Keratinocyte (primary cell): ENCODE measurements around the gene PBOV1. TPM values are rescaled to one million over a fixed set of nuclear protein-coding genes. Genes with fewer than 3 reads are reported as not detected.

Source experiments
- DNase-seq: peaks from one replicate; pipeline ENCODE4 v3.0.0-alpha.2; 2011; ENCODE audit warnings: low read depth, missing footprints, low spot score
- FAIRE-seq: peaks from 2 replicates; lab custom pipeline; 2011; peaks lifted over from hg19 to GRCh38; lab: Jason Lieb, UNC
- H2AFZ ChIP-seq: 2 replicates; pipeline ENCODE4 v1.6.0; 2012; ENCODE audit warnings: low read length, control low read depth, inconsistent platforms; ENCODE audit not compliant: control insufficient read depth
- H3K27ac ChIP-seq: 2 replicates; pipeline ENCODE4 v1.5.1; 2011; ENCODE audit warnings: low read length; ENCODE audit not compliant: control insufficient read depth, insufficient read depth
- H3K27me3 ChIP-seq: 3 replicates; pipeline ENCODE4 v1.6.0; 2011; ENCODE audit warnings: low read length; ENCODE audit not compliant: control insufficient read depth, insufficient read depth; ENCODE audit errors: extremely low read depth
- H3K36me3 ChIP-seq, 2 experiments: 2 replicates in 1 of 2; 3 replicates in 1 of 2; pipeline ENCODE4 v1.5.1; 2011; ENCODE audit warnings: low read length in 2 of 2, mild to moderate bottlenecking in 1 of 2; ENCODE audit not compliant: control insufficient read depth in 2 of 2, insufficient read depth in 2 of 2; ENCODE audit errors: extremely low read depth in 1 of 2
- H3K4me1 ChIP-seq: 3 replicates; pipeline ENCODE4 v1.5.1; 2011; ENCODE audit warnings: low read length; ENCODE audit not compliant: control insufficient read depth, insufficient read depth; ENCODE audit errors: extremely low read depth
- H3K4me2 ChIP-seq: 3 replicates; pipeline ENCODE4 v1.6.0; 2011; ENCODE audit warnings: low read depth, low read length; ENCODE audit not compliant: control insufficient read depth, insufficient read depth; ENCODE audit errors: extremely low read depth
- H3K4me3 ChIP-seq, 3 experiments: fragments of 200-600 bp in 1 of 3; sonication (generic) in 1 of 3; 2 replicates in 2 of 3; 3 replicates in 1 of 3; pipeline ENCODE4 v1.5.1; 2011 to 2016; ENCODE audit warnings: low read length in 3 of 3, mild to moderate bottlenecking in 3 of 3, control low read depth in 2 of 3, inconsistent platforms in 1 of 3, low read depth in 1 of 3, mixed read lengths in 1 of 3, mixed run types in 1 of 3, moderate library complexity in 1 of 3; ENCODE audit not compliant: control insufficient read depth in 2 of 3, insufficient read depth in 2 of 3; ENCODE audit errors: extremely low read depth in 1 of 3
- H3K79me2 ChIP-seq: 2 replicates; pipeline ENCODE4 v1.6.0; 2012; ENCODE audit warnings: low read length; ENCODE audit not compliant: control insufficient read depth, insufficient read depth
- H3K9ac ChIP-seq: 3 replicates; pipeline ENCODE4 v1.6.0; 2011; ENCODE audit warnings: low read length; ENCODE audit not compliant: control insufficient read depth, insufficient read depth; ENCODE audit errors: extremely low read depth
- H3K9me1 ChIP-seq: 3 replicates; pipeline ENCODE4 v1.6.0; 2011; ENCODE audit warnings: low read length; ENCODE audit not compliant: control insufficient read depth, insufficient read depth; ENCODE audit errors: extremely low read depth
- H3K9me3 ChIP-seq: 2 replicates; pipeline ENCODE4 v1.5.1; 2012; ENCODE audit warnings: low read depth, low read length; ENCODE audit not compliant: control insufficient read depth
- H4K20me1 ChIP-seq: 3 replicates; pipeline ENCODE4 v1.6.0; 2011; ENCODE audit warnings: low read length; ENCODE audit not compliant: control insufficient read depth, insufficient read depth; ENCODE audit errors: extremely low read depth
- EZH2 ChIP-seq: IDR thresholded peaks from one replicate; pipeline ENCODE4 v1.6.1; 2012; ENCODE audit warnings: inconsistent platforms, mild to moderate bottlenecking, low read length, moderate library complexity
- dilution Hi-C: fragments of 300-500 bp; cut with MboI; formaldehyde crosslinking; loops from one replicate; pipeline ENCODE4 v1.7.0; 2020; ENCODE audit warnings: low sequenced_read_pairs; ENCODE audit not compliant: extremely low pct_ligation_motif_present
- polyA plus RNA-seq, 5 experiments: library from polyadenylated mRNA; depleted of rRNA in 3 of 5; stranded (reverse) in 3 of 5; stranded (forward) in 1 of 5; unstranded in 1 of 5; fragments of >200 nt; gene quantifications; 1 replicate in 1 of 5; 2 replicates in 3 of 5; 3 replicates in 1 of 5; pipeline versions ENCODE4 v1.2.1 to v1.2.3, GENCODE V29; 2011 to 2012; ENCODE audit warnings: missing spikeins in 2 of 5, low read depth in 1 of 5, low replicate concordance in 1 of 5
- TF ChIP-seq, protein P1 (sequence below), 3 experiments: IDR thresholded peaks in 1 of 3; conservative IDR thresholded peaks in 1 of 3; optimal IDR thresholded peaks in 1 of 3; 2 replicates in 2 of 3; 3 replicates in 1 of 3; pipeline versions ENCODE3 to v1.5.1; 2011; ENCODE audit warnings: low read length in 3 of 3, mild to moderate bottlenecking in 3 of 3, moderate library complexity in 2 of 3, control low read depth in 1 of 3, inconsistent platforms in 1 of 3; ENCODE audit not compliant: insufficient read depth in 2 of 3; ENCODE audit errors: extremely low read depth in 1 of 3

The PBOV1 gene
- polyA plus RNA-seq, 1 donor (not counting 4 experiments of a cell fraction or from before 2014, with no cell fraction given) = not detected

DNA sequence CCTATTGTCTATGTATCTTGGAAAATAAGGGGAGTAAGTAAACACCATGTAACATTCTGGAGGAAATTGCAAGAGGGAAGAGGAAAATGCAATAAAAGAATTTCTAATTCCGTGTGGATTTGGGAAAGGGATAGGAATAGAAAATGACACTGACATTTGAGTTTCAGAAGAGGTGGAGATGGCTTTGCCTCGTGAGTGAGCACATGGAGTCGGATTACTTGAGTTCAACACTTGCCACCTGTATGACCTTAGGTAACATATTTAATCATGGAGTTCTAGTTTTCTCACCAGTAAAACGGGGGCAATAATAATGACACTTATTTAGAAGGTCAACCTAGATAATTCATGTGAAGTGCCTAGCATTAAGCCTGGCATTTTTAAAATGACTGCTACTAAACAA lies 10.8 kb upstream of the PBOV1 start:
- FAIRE-seq (no peak), DNase-seq (no peak)
- dilution Hi-C loops = no loop called here
- no peaks in the 10 kb centered on the region for H3K36me3 ChIP-seq
- no peaks in the 10 kb centered on the region for H3K79me2 ChIP-seq
- TF ChIP-seq, protein P1, sequence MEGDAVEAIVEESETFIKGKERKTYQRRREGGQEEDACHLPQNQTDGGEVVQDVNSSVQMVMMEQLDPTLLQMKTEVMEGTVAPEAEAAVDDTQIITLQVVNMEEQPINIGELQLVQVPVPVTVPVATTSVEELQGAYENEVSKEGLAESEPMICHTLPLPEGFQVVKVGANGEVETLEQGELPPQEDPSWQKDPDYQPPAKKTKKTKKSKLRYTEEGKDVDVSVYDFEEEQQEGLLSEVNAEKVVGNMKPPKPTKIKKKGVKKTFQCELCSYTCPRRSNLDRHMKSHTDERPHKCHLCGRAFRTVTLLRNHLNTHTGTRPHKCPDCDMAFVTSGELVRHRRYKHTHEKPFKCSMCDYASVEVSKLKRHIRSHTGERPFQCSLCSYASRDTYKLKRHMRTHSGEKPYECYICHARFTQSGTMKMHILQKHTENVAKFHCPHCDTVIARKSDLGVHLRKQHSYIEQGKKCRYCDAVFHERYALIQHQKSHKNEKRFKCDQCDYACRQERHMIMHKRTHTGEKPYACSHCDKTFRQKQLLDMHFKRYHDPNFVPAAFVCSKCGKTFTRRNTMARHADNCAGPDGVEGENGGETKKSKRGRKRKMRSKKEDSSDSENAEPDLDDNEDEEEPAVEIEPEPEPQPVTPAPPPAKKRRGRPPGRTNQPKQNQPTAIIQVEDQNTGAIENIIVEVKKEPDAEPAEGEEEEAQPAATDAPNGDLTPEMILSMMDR (optimal IDR thresholded peaks at IDR 0.05 in 1 of 3, IDR thresholded peaks at IDR 0.05 in 1 of 3, conservative IDR thresholded peaks at IDR 0.05 in 1 of 3; ENCODE audit: extremely low read depth in 1 of 3, insufficient read depth in 2 of 3, low read length in 3 of 3) = no peak
- no peak for TF ChIP-seq EZH2
- H2AFZ ChIP-seq = no peak overlapping the region
- no peaks in the 10 kb centered on the region for H3K4me1 ChIP-seq
- no peak overlapping the region for H3K4me3 ChIP-seq
- no peaks in the 10 kb centered on the region for H3K27me3 ChIP-seq
- no peaks in the 10 kb centered on the region for H3K9me1 ChIP-seq
- H3K27ac ChIP-seq = no peak overlapping the region
- no peaks in the 10 kb centered on the region for H4K20me1 ChIP-seq
- no peak overlapping the region for H3K9ac ChIP-seq
- H3K9me3 ChIP-seq = no peaks in the 10 kb centered on the region
- no peak overlapping the region for H3K4me2 ChIP-seq

DNA sequence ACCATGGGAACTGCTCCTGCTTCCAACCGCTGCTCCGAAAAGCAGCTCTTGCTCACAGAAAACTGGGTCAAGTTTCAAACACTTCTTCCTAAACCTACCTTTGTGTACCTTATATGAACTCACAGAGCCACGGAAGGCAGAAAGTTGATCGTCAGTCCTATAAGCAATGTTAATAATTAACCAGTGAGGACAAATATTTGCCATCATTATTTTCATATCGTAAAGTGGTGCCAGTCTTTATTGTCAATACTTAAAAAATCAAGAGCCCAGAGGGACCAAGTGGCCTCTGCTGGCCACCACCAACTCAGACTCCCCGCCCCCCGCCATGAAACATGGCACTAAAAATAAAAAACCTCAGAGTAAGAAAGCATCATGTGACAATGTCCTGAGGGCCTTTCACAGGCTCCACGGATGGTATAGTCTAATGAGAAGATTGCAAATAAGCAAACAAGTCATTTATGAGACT lies 9.1 kb upstream of the PBOV1 start:
- FAIRE-seq (no peak), DNase-seq (no peak)
- Histone ChIP-seq H3K4me1 (no peaks in the 10 kb centered on the region), H3K27ac (no peak overlapping the region), H3K9me3 (no peaks in the 10 kb centered on the region), H3K79me2 (no peaks in the 10 kb centered on the region), H3K36me3 (no peaks in the 10 kb centered on the region), H3K9me1 (no peaks in the 10 kb centered on the region), H2AFZ (no peak overlapping the region), H3K4me3 (no peak overlapping the region), H3K27me3 (no peaks in the 10 kb centered on the region), H3K9ac (no peak overlapping the region), H3K4me2 (no peak overlapping the region), H4K20me1 (no peaks in the 10 kb centered on the region)
- no peak for TF ChIP-seq EZH2
- TF ChIP-seq, protein P1 (optimal IDR thresholded peaks at IDR 0.05 in 1 of 3, IDR thresholded peaks at IDR 0.05 in 1 of 3, conservative IDR thresholded peaks at IDR 0.05 in 1 of 3; ENCODE audit: extremely low read depth in 1 of 3, insufficient read depth in 2 of 3, low read length in 3 of 3) = no peak
- dilution Hi-C loops = no loop called here
